BLaER1 (cell line): ENCODE data around the gene EMP1.

Source experiments
- H3K27ac ChIP-seq: shearing (Covaris generic); formaldehyde crosslinking; 2 replicates; pipeline ENCODE4 v1.8.1; 2022
- H3K27me3 ChIP-seq: shearing (Covaris generic); formaldehyde crosslinking; 2 replicates; pipeline ENCODE4 v1.8.1; 2022
- H3K36me3 ChIP-seq: shearing (Covaris generic); formaldehyde crosslinking; 2 replicates; pipeline ENCODE4 v1.8.1; 2022
- H3K4me1 ChIP-seq: shearing (Covaris generic); formaldehyde crosslinking; 2 replicates; pipeline ENCODE4 v1.8.1; 2022
- H3K4me2 ChIP-seq: shearing (Covaris generic); formaldehyde crosslinking; 2 replicates; pipeline ENCODE4 v1.8.1; 2022
- H3K4me3 ChIP-seq: shearing (Covaris generic); formaldehyde crosslinking; 2 replicates; pipeline ENCODE4 v1.8.1; 2022
- H3K9ac ChIP-seq: shearing (Covaris generic); formaldehyde crosslinking; 2 replicates; pipeline ENCODE4 v1.8.1; 2022
- H3K9me3 ChIP-seq: shearing (Covaris generic); formaldehyde crosslinking; 2 replicates; pipeline ENCODE4 v1.8.1; 2022
- H4K20me1 ChIP-seq: shearing (Covaris generic); formaldehyde crosslinking; 2 replicates; pipeline ENCODE4 v1.8.1; 2022
- Cebpa-rat ChIP-seq: shearing (Covaris generic); IDR thresholded peaks from 2 replicates; pipeline ENCODE4 v1.8.1; 2022

EMP1 gene

DNA sequence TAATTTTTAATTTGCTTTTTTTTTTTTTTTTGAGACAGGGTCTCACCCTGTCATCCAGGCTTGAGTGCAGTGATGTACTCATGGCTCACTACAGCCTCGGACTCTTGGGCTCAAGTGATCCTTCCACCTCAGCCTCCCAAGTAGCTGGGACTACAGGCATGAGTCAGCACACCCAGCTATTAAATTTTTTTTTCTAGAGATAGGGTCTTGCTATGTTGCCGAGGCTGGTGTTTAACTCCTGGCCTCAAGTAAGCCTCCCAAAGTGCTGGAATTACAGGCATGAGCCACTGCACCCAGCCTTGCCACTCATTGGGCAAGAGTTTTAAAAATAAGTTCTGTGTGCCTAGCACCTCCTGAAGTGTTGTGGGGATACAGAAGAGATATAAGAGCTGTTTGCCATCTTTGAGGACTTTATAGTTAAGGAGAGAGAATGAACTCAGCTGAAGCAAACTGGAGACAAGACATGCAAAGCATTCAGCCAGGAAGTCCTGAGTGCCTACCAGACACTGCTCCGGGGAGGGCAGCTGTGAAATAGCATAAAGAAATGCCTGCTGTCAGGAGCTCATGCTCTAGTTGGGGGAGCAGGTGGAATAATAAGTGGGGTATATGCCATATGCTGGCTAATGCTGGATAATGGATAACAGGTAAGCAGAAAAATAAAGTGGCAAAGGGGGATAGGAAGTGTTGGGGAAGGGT, 15.0 kb upstream of the EMP1 start:
- no peaks in the 10 kb centered on the region for H3K36me3 ChIP-seq
- no peak overlapping the region for H3K9ac ChIP-seq
- H3K4me2 ChIP-seq: peak overlapping the region; percentile 1; the same call in 1 of the 2 replicates
- H3K4me1 ChIP-seq: peaks cover 37% of the 10 kb centered on the region
- no peaks in the 10 kb centered on the region for H3K27me3 ChIP-seq
- no peaks in the 10 kb centered on the region for H4K20me1 ChIP-seq
- no peak overlapping the region for H3K27ac ChIP-seq
- H3K9me3 ChIP-seq: no peaks in the 10 kb centered on the region
- no peak overlapping the region for H3K4me3 ChIP-seq
- no peak for TF ChIP-seq Cebpa-rat

DNA sequence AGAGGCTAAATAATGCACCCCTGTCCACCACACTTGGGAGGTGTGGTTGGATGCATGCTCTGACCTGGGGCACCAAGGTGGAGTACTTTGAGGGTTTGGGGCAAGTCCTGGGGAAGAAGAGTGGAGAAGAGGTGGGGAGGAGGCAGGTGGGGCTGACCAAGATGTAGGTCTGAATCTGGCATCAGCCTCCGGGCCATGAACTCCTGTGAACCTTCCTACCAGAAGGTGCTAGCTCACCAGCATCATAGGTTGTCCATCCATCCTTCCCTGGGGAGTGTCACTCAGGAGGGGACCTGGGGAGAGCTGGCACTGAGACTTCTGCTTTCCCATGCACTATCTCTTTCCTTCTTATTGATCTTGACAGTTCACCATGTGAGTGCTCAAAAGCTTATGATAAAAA, 13.6 kb upstream of the EMP1 start:
- H4K20me1 ChIP-seq: no peaks in the 10 kb centered on the region
- no peaks in the 10 kb centered on the region for H3K9me3 ChIP-seq
- no peak overlapping the region for H3K27ac ChIP-seq
- H3K4me1 ChIP-seq: peaks cover 37% of the 10 kb centered on the region
- no peak overlapping the region for H3K9ac ChIP-seq
- no peak overlapping the region for H3K4me3 ChIP-seq
- H3K27me3 ChIP-seq: no peaks in the 10 kb centered on the region
- TF ChIP-seq Cebpa-rat: no peak
- no peaks in the 10 kb centered on the region for H3K36me3 ChIP-seq
- H3K4me2 ChIP-seq: no peak overlapping the region

DNA sequence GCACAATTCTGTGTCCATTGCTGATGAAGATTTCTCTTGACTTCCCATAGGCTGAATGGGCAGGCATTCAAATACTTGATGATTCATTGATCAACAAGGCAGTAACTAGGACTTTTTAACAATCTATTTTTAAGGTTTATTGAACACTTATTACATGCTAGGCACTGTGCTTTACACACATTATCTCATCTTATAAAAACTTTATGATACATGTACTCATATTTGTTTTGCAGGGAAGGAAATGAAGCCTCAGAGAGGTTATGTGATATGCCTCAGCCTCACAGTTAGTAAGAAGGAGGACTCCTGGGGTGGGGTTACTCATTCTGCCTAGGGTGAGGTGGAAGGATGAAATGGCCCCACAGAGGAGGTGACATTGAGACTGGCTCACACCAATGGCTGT, 12.9 kb upstream of the EMP1 start:
- Histone ChIP-seq H3K4me2 (no peak overlapping the region), H3K27ac (no peak overlapping the region), H3K27me3 (no peaks in the 10 kb centered on the region)

DNA sequence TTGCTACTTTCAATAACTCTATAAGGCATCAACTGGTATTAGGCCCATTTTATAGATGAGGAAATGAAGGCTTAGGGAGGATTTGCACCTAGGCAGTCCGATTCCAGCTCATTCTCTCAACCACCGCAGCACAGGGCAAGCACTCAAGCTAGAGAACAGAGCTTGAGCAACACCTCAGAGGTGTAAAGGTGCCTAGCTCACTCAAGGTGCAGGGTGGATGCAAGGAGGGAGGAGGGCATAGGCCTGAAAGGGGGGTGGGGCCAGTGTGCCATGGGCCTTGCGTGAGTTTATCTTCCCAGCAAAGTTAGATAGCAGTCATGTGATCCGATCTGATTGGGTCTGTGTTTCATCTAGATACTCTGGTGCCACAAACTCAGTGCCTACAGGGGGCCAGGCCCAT, 10.2 kb upstream of the EMP1 start:
- Histone ChIP-seq H3K4me2 (no peak overlapping the region), H3K27me3 (no peaks in the 10 kb centered on the region), H3K4me1 (peaks cover 15% of the 10 kb centered on the region), H3K9ac (no peak overlapping the region), H3K27ac (no peak overlapping the region), H3K4me3 (no peak overlapping the region), H3K9me3 (no peaks in the 10 kb centered on the region), H4K20me1 (no peaks in the 10 kb centered on the region), H3K36me3 (no peaks in the 10 kb centered on the region)
- no peak for TF ChIP-seq Cebpa-rat

More for the DNA sequence above, 12.9 kb upstream of the EMP1 start:
- Histone ChIP-seq H3K36me3 (no peaks in the 10 kb centered on the region), H4K20me1 (no peaks in the 10 kb centered on the region), H3K9ac (no peak overlapping the region), H3K4me3 (no peak overlapping the region), H3K4me1 (peaks cover 31% of the 10 kb centered on the region), H3K9me3 (no peaks in the 10 kb centered on the region)
- no peak for TF ChIP-seq Cebpa-rat

DNA sequence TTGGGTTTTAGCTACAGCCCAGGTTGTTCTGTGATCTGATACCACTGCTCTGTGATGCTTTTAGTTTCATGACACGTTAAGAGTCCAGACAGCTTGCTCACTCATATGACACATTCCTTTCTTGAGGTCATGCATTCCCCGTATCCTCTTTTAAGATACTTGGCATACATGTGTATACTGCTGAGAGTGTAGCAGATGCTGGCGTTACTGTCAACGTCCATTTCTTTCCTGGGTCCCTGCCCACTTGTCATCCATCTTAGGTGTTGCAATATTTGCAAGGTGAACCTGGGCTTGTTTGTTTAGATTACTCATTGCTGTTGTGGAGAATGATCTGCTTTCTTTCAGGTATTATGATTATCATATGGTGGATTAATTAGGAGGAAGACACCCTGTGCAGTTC, 9.1 kb upstream of the EMP1 start:
- Histone ChIP-seq H3K9me3 (no peaks in the 10 kb centered on the region), H4K20me1 (no peaks in the 10 kb centered on the region), H3K4me2 (no peak overlapping the region), H3K36me3 (no peaks in the 10 kb centered on the region), H3K9ac (no peak overlapping the region), H3K27me3 (no peaks in the 10 kb centered on the region), H3K27ac (no peak overlapping the region), H3K4me1 (peaks cover 8% of the 10 kb centered on the region; the same call in 1 of the 2 replicates), H3K4me3 (no peak overlapping the region)
- no peak for TF ChIP-seq Cebpa-rat

DNA sequence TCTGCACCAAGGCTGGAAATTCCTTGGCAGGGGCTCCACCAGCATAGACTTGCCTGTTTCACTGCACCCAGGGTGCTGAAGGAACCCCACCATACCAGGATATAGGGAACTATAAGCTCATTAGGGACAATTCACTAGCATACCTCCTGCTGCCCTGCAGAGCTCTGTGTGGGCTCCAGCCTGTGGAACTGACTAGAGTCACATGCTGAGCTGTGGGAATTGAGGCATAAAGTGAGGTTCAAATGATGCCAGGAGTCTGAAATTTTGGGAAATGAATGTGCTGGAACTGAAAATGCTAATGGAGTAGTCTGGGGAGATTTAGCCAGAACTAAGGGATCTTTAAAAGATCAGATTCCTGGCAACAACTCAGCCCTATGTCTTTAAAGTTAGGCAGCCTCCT, 7.3 kb upstream of the EMP1 start:
- Histone ChIP-seq H3K4me2 (0 out of 2 replicates have a peak overlapping the region, but pooled peaks have one; percentile 18), H3K4me3 (no peak overlapping the region), H3K36me3 (no peaks in the 10 kb centered on the region), H4K20me1 (no peaks in the 10 kb centered on the region), H3K9me3 (no peaks in the 10 kb centered on the region), H3K4me1 (peaks cover 21% of the 10 kb centered on the region), H3K27me3 (no peaks in the 10 kb centered on the region), H3K9ac (no peak overlapping the region), H3K27ac (no peak overlapping the region)
- TF ChIP-seq Cebpa-rat: no peak

DNA sequence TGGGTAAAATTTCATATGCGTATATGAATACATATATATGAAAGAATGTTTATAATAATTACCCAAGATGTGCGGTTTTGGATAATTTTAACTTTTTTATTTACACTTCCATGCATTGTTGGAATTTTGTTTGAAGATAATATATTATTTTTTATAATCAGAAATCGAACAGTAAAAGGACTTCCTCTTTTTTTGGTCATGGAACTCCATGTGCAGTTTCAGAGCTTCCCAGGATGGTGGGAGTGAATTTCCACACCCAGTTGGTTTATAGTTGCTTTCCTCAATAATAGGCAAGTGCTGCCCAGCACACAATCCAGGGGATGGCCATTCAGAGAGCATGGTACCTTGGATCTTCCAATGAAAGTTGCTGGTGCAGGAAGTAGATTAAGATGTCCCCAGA, 6.3 kb upstream of the EMP1 start:
- no peak for TF ChIP-seq Cebpa-rat
- Histone ChIP-seq H3K27me3 (no peaks in the 10 kb centered on the region), H3K36me3 (no peaks in the 10 kb centered on the region), H3K27ac (no peak overlapping the region), H3K4me1 (peaks cover 31% of the 10 kb centered on the region), H3K9ac (no peak overlapping the region), H3K4me2 (no peak overlapping the region), H3K4me3 (no peak overlapping the region), H4K20me1 (no peaks in the 10 kb centered on the region), H3K9me3 (no peaks in the 10 kb centered on the region)

DNA sequence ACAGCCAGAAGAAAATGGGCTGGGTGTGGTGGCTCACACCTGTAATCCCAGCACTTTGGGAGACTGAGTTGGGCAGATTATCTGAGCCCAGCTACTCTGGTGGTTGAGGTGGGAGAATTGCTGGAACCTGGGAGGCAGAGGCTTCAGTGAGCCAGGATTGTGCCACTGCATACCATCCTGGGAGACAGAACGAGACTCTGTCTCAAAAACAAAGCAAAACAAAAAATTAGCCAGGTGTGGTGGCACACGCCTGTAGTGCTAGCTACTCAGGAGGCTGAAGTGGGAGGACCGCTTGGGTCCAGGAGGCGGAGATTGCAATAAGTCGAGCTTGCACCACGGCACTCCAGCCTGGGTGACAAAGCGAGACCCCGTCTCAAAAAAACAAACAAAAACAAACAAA, 3.8 kb upstream of the EMP1 start:
- Histone ChIP-seq H3K4me1 (peaks cover 56% of the 10 kb centered on the region), H3K4me2 (no peak overlapping the region), H3K27ac (no peak overlapping the region), H3K9ac (no peak overlapping the region), H3K4me3 (no peak overlapping the region), H4K20me1 (no peaks in the 10 kb centered on the region), H3K27me3 (no peaks in the 10 kb centered on the region), H3K36me3 (no peaks in the 10 kb centered on the region), H3K9me3 (no peaks in the 10 kb centered on the region)
- no peak for TF ChIP-seq Cebpa-rat

DNA sequence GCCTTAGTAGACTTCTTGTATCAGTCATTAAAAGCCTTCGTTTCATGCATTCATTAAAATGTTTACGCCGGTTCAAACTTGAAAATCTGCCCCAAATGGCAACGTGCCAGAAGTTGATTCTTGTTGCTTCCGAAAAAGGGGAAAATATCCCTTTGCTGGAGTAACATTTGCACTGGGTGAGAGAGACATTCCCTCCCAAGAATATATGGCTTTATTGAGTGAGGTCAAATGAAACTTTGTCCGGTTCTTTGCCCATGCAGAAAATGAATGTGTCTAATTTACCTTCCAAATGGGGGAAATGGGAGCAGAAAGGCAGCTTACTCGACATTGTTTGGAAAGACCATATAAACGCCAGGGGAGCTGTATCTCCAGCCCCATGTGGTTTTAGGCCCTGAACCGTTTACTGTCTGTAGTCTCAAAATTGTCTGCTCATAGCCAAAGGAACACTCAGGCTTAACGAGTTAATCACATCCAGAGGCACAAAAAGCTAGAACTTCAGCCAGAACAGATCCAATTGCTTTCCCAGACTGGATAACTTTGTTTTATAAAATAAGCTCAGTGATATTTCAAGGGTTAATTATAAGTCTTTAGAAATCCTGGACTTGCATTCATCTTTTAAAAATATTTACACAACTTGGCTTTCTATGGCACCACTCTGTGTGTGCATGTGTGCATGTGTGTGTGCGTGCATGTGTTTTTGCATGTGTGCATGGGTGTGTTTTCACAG, 2.9 kb upstream of the EMP1 start:
- H3K9ac ChIP-seq: no peak overlapping the region
- H3K27me3 ChIP-seq: no peaks in the 10 kb centered on the region
- no peak for TF ChIP-seq Cebpa-rat
- no peak overlapping the region for H3K27ac ChIP-seq
- H3K4me3 ChIP-seq: no peak overlapping the region
- H3K4me1 ChIP-seq: peaks cover 62% of the 10 kb centered on the region
- no peaks in the 10 kb centered on the region for H3K9me3 ChIP-seq
- no peaks in the 10 kb centered on the region for H3K36me3 ChIP-seq
- H3K4me2 ChIP-seq: peak overlapping the region; percentile 30; the same call in 1 of the 2 replicates
- H4K20me1 ChIP-seq: no peaks in the 10 kb centered on the region

DNA sequence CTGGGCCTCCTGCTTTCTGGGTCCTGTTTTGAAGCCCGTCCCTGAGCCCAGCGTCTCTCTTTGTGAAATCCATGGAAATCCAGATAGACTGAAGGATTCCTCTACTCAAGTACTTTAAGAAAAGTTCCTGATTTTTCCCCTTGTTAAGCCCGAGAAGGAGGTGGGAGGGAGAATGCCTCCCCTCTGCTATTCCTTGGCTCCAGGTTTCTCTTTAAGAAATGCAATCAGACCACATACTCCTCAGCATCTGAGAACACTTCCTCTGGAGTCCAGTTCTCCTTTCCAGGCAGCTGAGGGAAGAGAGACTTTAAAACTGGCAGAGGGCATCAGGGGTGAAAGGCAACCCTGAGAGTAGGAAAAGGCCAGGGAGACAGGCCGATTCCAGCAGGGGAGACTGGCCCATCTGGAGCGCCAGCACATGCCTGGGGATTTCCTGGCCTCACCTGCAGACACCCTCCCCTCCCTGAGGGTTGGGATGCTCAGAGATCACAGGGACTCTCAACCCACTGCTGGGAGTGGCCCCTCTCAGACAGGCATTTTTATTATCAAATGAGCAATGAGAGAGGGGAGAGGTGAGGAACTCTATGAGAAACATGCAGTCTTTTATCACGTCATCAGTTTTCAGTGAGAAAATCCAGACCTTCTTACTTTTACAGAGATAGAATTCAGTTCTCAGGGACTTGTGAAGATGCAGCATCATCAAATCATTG, 2.0 kb upstream of the EMP1 start:
- no peaks in the 10 kb centered on the region for H3K27me3 ChIP-seq
- no peak overlapping the region for H3K27ac ChIP-seq
- H3K36me3 ChIP-seq: no peaks in the 10 kb centered on the region
- no peaks in the 10 kb centered on the region for H3K9me3 ChIP-seq
- peak overlapping the region; percentile 92 for H3K4me2 ChIP-seq
- no peak for TF ChIP-seq Cebpa-rat
- H4K20me1 ChIP-seq: no peaks in the 10 kb centered on the region
- no peak overlapping the region for H3K4me3 ChIP-seq
- peaks cover 61% of the 10 kb centered on the region for H3K4me1 ChIP-seq
- no peak overlapping the region for H3K9ac ChIP-seq
